ENCODE measurements around the gene AK1. TPM values are rescaled to one million over a fixed set of nuclear protein-coding genes. Genes with fewer than 3 reads are reported as not detected.

Gene AK1
- total RNA-seq, 4 donors from 2014 or later, result 37.4 to 75.0 (median 56.0) TPM

GRCh38 chr9:127876026-127876763, 1.3 kb downstream of the AK1 start:
- no peak for DNase-seq (ENCODE audit: extremely low spot score)
- 55% methylated on average over 1 of the region's 14 CpGs for WGBS
- no peaks in the 10 kb centered on the region for H3K9me3 ChIP-seq
- TF ChIP-seq CTCF (IDR thresholded peaks at IDR 0.05), result no peak
- TF ChIP-seq POLR2A (IDR thresholded peaks at IDR 0.05; ENCODE audit: low read depth), result no peak
- TF ChIP-seq EP300 (IDR thresholded peaks at IDR 0.05), result no peak
- no peak for TF ChIP-seq POLR2AphosphoS5 (IDR thresholded peaks at IDR 0.05)
- peaks cover 46 to 61% (median 55%) of the 10 kb centered on the region in 4 donors for H3K4me1 ChIP-seq
- peaks cover 0 to 23% (median 21%) of the 10 kb centered on the region in 4 donors for H3K36me3 ChIP-seq
- intact Hi-C loops (cut with DNase I), result no loop called here
- H3K27me3 ChIP-seq, result no peaks in the 10 kb centered on the region
- peak overlapping the region; percentile 80 to 91 (median 86) for H3K27ac ChIP-seq (replicated peaks in 1 of 4)
- H3K4me3 ChIP-seq, result peak overlapping the region; percentile 67 to 91 (median 76)

GRCh38 chr9:127875306-127875966, 2.0 kb downstream of the AK1 start:
- no peaks in the 10 kb centered on the region for H3K9me3 ChIP-seq
- no peak for DNase-seq (ENCODE audit: extremely low spot score)
- WGBS, result 74% methylated on average over 10 of the region's 10 CpGs
- H3K4me3 ChIP-seq, result peak overlapping the region in 1 of 4 donors; percentile 91
- H3K36me3 ChIP-seq, result peaks cover 0 to 30% (median 28%) of the 10 kb centered on the region in 4 donors
- H3K4me1 ChIP-seq, result peaks cover 46 to 61% (median 55%) of the 10 kb centered on the region in 4 donors
- no peak for TF ChIP-seq EP300 (IDR thresholded peaks at IDR 0.05)
- TF ChIP-seq POLR2A (IDR thresholded peaks at IDR 0.05; ENCODE audit: low read depth), result no peak
- TF ChIP-seq CTCF (IDR thresholded peaks at IDR 0.05), result no peak
- TF ChIP-seq POLR2AphosphoS5 (IDR thresholded peaks at IDR 0.05), result no peak
- peak overlapping the region; percentile 80 to 91 (median 86) for H3K27ac ChIP-seq (replicated peaks in 1 of 4)
- intact Hi-C loops (cut with DNase I), result loop anchor here (2.0 kb wide), 1 partner anchor 45 kb away; no protein-coding TSS in a partner anchor
- no peaks in the 10 kb centered on the region for H3K27me3 ChIP-seq

GRCh38 chr9:127874301-127875221, 2.9 kb downstream of the AK1 start:
- peaks cover 0 to 32% (median 28%) of the 10 kb centered on the region in 4 donors for H3K36me3 ChIP-seq
- DNase-seq (ENCODE audit: extremely low spot score), result no peak
- H3K9me3 ChIP-seq, result no peaks in the 10 kb centered on the region
- intact Hi-C loops (cut with DNase I), result loop anchor here (2.0 to 5.0 kb wide), 3 partner anchors 46 to 137 kb away; partner anchors contain the start of genes CDK9 and TOR2A
- TF ChIP-seq POLR2AphosphoS5 (IDR thresholded peaks at IDR 0.05), result no peak
- no peak for TF ChIP-seq POLR2A (IDR thresholded peaks at IDR 0.05; ENCODE audit: low read depth)
- no peak for TF ChIP-seq CTCF (IDR thresholded peaks at IDR 0.05)
- no peak for TF ChIP-seq EP300 (IDR thresholded peaks at IDR 0.05)
- WGBS, result 54% methylated on average over 6 of the region's 19 CpGs
- no peaks in the 10 kb centered on the region for H3K27me3 ChIP-seq
- peaks cover 49 to 67% (median 58%) of the 10 kb centered on the region in 4 donors for H3K4me1 ChIP-seq
- peak overlapping the region; percentile 80 to 91 (median 86) for H3K27ac ChIP-seq (replicated peaks in 1 of 4)
- peak overlapping the region in 2 of 4 donors; percentile 11 to 35 for H3K4me3 ChIP-seq

GRCh38 chr9:127873886-127874285, 3.6 kb downstream of the AK1 start:
- H3K36me3 ChIP-seq, result peaks cover 0 to 38% (median 32%) of the 10 kb centered on the region in 4 donors
- no peak for DNase-seq (ENCODE audit: extremely low spot score)
- TF ChIP-seq POLR2AphosphoS5 (IDR thresholded peaks at IDR 0.05), result peak in 1 of 2 donors; percentile 19
- TF ChIP-seq CTCF (IDR thresholded peaks at IDR 0.05), result no peak
- H3K4me1 ChIP-seq, result peaks cover 54 to 70% (median 62%) of the 10 kb centered on the region in 4 donors
- WGBS, result 38% methylated on average over 6 of the region's 10 CpGs
- intact Hi-C loops (cut with DNase I), result loop anchor here (2.0 to 5.0 kb wide), 3 partner anchors 47 to 137 kb away; partner anchors contain the start of genes CDK9 and TOR2A
- no peaks in the 10 kb centered on the region for H3K27me3 ChIP-seq
- no peaks in the 10 kb centered on the region for H3K9me3 ChIP-seq
- H3K27ac ChIP-seq (replicated peaks in 1 of 4), result peak overlapping the region; percentile 80 to 91 (median 86)
- H3K4me3 ChIP-seq, result peak overlapping the region in 2 of 4 donors; percentile 11 to 35

Measured in esophagus muscularis mucosa (tissue), 4 donors.